HEK293 (cell line): ENCODE results near the gene COA1.

Experiments used
- CTCF ChIP-seq: fragments of 450-650 bp; formaldehyde crosslinking; IDR thresholded peaks from 2 replicates; pipeline ENCODE4 v1.5.1; 2016; ENCODE audit warnings: missing biosample characterization, missing genetic modification characterization
- HOXC10 ChIP-seq: sonication (generic); formaldehyde crosslinking; IDR thresholded peaks from 2 replicates; pipeline ENCODE4 v1.8.1; 2023; ENCODE audit warnings: mild to moderate bottlenecking, missing genetic modification reagents
- ZNF133 ChIP-seq: fragments of 450-650 bp; formaldehyde crosslinking; IDR thresholded peaks from 2 replicates; pipeline ENCODE4 v1.5.1; 2016; ENCODE audit warnings: missing biosample characterization, missing genetic modification characterization
- ZNF248 ChIP-seq: fragments of 450-650 bp; formaldehyde crosslinking; IDR thresholded peaks from 2 replicates; pipeline ENCODE4 v1.5.1; 2017; ENCODE audit warnings: missing biosample characterization, missing genetic modification characterization
- ZNF274 ChIP-seq, 2 experiments: fragments of 200-500 bp in 1 of 2; fragments of 450-650 bp in 1 of 2; sonication (Bioruptor generic) in 1 of 2; formaldehyde crosslinking in 1 of 2; IDR thresholded peaks; 2 replicates each; pipeline versions ENCODE4 v1.5.1 to v1.6.1; 2014 to 2016; ENCODE audit warnings: borderline replicate concordance in 1 of 2, inconsistent platforms in 1 of 2, low read length in 1 of 2, missing biosample characterization in 1 of 2, missing genetic modification characterization in 1 of 2
- ZNF311 ChIP-seq: fragments of 450-650 bp; formaldehyde crosslinking; IDR thresholded peaks from 2 replicates; pipeline ENCODE4 v1.5.1; 2017; ENCODE audit warnings: missing biosample characterization, missing genetic modification characterization, borderline replicate concordance
- ZNF354C ChIP-seq: fragments of 450-650 bp; formaldehyde crosslinking; IDR thresholded peaks from 2 replicates; pipeline ENCODE4 v1.5.1; 2016; ENCODE audit warnings: missing biosample characterization, missing genetic modification characterization, low read depth, borderline replicate concordance
- ZNF654 ChIP-seq: fragments of 450-650 bp; formaldehyde crosslinking; IDR thresholded peaks from 2 replicates; pipeline ENCODE4 v1.5.1; 2016; ENCODE audit warnings: low read depth, missing biosample characterization, missing genetic modification characterization
- ZNF792 ChIP-seq: fragments of 450-650 bp; formaldehyde crosslinking; IDR thresholded peaks from 2 replicates; pipeline ENCODE4 v1.5.1; 2016; ENCODE audit warnings: missing biosample characterization, missing genetic modification characterization
- TF ChIP-seq, protein P1 (sequence below): fragments of 450-650 bp; formaldehyde crosslinking; IDR thresholded peaks from 2 replicates; pipeline ENCODE4 v1.5.1; 2017; ENCODE audit warnings: missing biosample characterization, missing genetic modification characterization

DNA sequence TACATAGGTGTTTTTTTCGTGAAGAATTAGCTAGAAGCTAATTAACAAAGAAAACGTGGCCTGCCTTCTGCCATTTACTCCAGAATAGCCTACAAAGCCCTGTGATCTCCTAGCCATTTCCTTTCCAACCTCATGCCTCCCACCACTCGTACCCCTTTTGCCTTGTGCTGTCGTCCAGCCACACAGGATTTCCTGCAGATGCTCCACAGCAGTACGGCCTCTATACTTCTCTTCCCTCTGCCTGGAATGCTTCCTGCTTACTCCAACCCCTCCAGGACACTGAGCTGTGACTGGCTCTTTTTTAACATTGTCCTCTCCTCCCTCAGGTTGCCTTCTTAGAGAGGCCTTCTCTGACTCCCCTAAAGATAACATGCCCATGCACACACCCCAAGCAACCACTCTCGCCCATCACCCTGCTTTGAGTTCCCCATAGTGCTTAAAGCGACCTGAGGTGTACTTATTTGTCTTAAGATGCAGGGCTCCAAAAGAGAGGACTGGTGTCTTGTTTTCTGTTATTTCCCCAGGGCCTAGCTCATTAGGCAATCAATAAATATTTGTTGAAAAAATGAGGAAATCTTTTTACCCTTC lies 113.7 kb downstream of the COA1 start:
- no peak for TF ChIP-seq CTCF (tag by site-specific recombination)
- no peak for TF ChIP-seq HOXC10 (CRISPR knock-in tag)
- no peak for TF ChIP-seq ZNF354C (tag by site-specific recombination)
- no peak for TF ChIP-seq ZNF311
- no peak for TF ChIP-seq ZNF274 (IDR thresholded peaks at IDR 0.05; ENCODE audit: low read length)
- TF ChIP-seq ZNF274 (tag by site-specific recombination; IDR thresholded peaks at IDR 0.05; ENCODE audit: borderline replicate concordance), result no peak
- TF ChIP-seq ZNF654 (tag by site-specific recombination), result no peak
- no peak for TF ChIP-seq ZNF792 (tag by site-specific recombination)
- no peak for TF ChIP-seq ZNF248 (tag by site-specific recombination)
- TF ChIP-seq, protein P1, sequence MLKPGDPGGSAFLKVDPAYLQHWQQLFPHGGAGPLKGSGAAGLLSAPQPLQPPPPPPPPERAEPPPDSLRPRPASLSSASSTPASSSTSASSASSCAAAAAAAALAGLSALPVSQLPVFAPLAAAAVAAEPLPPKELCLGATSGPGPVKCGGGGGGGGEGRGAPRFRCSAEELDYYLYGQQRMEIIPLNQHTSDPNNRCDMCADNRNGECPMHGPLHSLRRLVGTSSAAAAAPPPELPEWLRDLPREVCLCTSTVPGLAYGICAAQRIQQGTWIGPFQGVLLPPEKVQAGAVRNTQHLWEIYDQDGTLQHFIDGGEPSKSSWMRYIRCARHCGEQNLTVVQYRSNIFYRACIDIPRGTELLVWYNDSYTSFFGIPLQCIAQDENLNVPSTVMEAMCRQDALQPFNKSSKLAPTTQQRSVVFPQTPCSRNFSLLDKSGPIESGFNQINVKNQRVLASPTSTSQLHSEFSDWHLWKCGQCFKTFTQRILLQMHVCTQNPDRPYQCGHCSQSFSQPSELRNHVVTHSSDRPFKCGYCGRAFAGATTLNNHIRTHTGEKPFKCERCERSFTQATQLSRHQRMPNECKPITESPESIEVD (tag by site-specific recombination), result no peak
- no peak for TF ChIP-seq ZNF133 (tag by site-specific recombination)
